ENCODE results near the gene ZNF18. TPM values are rescaled to one million over a fixed set of nuclear protein-coding genes. Genes with fewer than 3 reads are reported as not detected.

The ZNF18 gene
- polyA plus RNA-seq, 1 donor, result 8.1 TPM

Other genes with a start within 250 kb of the ZNF18 start
- 29.0 TPM for gene MAP2K4, start 23.4 kb upstream of the ZNF18 start, polyA plus RNA-seq

All from large intestine (tissue), 1 donor.